ENCODE measurements around the gene TSEN34. TPM values are rescaled to one million over a fixed set of nuclear protein-coding genes. Genes with fewer than 3 reads are reported as not detected.
"Not testable (repeated sequence)": the region's sequence is repeated elsewhere in the genome, so short reads cannot be mapped to it uniquely, and the experiment has no call there.

Gene TSEN34
- total and polyA plus RNA-seq, 12 donors, result 21.5 to 201 (median 88.7) TPM

- no peaks in the 10 kb centered on the region for H3K36me3 ChIP-seq (replicated peaks in 1 of 2)
- no peak overlapping the region for H3K4me3 ChIP-seq
- no peak overlapping the region for H3K27ac ChIP-seq
- WGBS, 4 donors, result 23 to 28% (median 26%) methylated on average over 19 to 25 of the region's 25 CpGs
- intact Hi-C loops (cut with DNase I), result loop anchor here (2.0 to 5.0 kb wide), 2 partner anchors 62 to 64 kb away; no protein-coding TSS in a partner anchor
- peak; percentile 88 to 97 (median 94) for DNase-seq
- peaks cover 6 to 13% of the 10 kb centered on the region in 2 donors for H3K4me1 ChIP-seq (replicated peaks in 1 of 2)
- no peaks in the 10 kb centered on the region for H3K9me3 ChIP-seq (replicated peaks in 1 of 3)
- no peaks in the 10 kb centered on the region for H3K27me3 ChIP-seq
- TF ChIP-seq POLR2A (IDR thresholded peaks at IDR 0.05), result no peak
- peak; percentile 71 to 91 (median 84) for TF ChIP-seq CTCF (IDR thresholded peaks at IDR 0.05)
These were observed 22.8 kb upstream of the TSEN34 start for GRCh38 chr19:54168174-54168917.

GRCh38 chr19:54169149-54169740 lies 21.9 kb upstream of the TSEN34 start:
- Histone ChIP-seq H3K27me3 (no peaks in the 10 kb centered on the region), H3K9me3 (replicated peaks in 1 of 3) (no peaks in the 10 kb centered on the region), H3K36me3 (replicated peaks in 1 of 2) (no peaks in the 10 kb centered on the region), H3K4me1 (replicated peaks in 1 of 2) (peaks cover 6 to 12% of the 10 kb centered on the region in 2 donors), H3K4me3 (no peak overlapping the region), H3K27ac (no peak overlapping the region)
- 79 to 85% (median 81%) methylated on average over 21 of the region's 21 CpGs for WGBS, 4 donors
- intact Hi-C loops (cut with DNase I), result loop anchor here (2.0 to 5.0 kb wide), 2 partner anchors 62 to 63 kb away; no protein-coding TSS in a partner anchor
- TF ChIP-seq POLR2A (IDR thresholded peaks at IDR 0.05) (no peak), CTCF (IDR thresholded peaks at IDR 0.05) (no peak)
- no peak for DNase-seq

- H3K27me3 ChIP-seq; H3K27ac ChIP-seq; intact Hi-C loops (cut with DNase I); H3K4me3 ChIP-seq; DNase-seq; H3K9me3 ChIP-seq (replicated peaks in 1 of 3); H3K36me3 ChIP-seq (replicated peaks in 1 of 2); H3K4me1 ChIP-seq (replicated peaks in 1 of 2): not testable (repeated sequence)
- 68 to 75% (median 72%) methylated on average over 13 to 18 of the region's 23 CpGs for WGBS, 4 donors
These were observed 19.2 kb upstream of the TSEN34 start for GRCh38 chr19:54171736-54172431.

- WGBS, 4 donors, result 13 to 19% (median 15%) methylated on average over 5 to 13 of the region's 13 CpGs
- Histone ChIP-seq H3K9me3 (replicated peaks in 1 of 3) (no peaks in the 10 kb centered on the region), H3K36me3 (replicated peaks in 1 of 2) (peaks cover 0 to 4% of the 10 kb centered on the region in 2 donors), H3K4me3 (no peak within 1 kb of the TSS), H3K27me3 (no peaks in the 10 kb centered on the region), H3K4me1 (replicated peaks in 1 of 2) (peaks cover 6 to 7% of the 10 kb centered on the region in 2 donors), H3K27ac (no peak within 1 kb of the TSS)
- DNase-seq, result no peak
- intact Hi-C loops (cut with DNase I), result no loop called here
- TF ChIP-seq POLR2A (IDR thresholded peaks at IDR 0.05) (no peak), CTCF (IDR thresholded peaks at IDR 0.05) (peak in 2 of 6 experiments; percentile 4 to 11)
These were observed 18.4 kb upstream of the TSEN34 start, which contains the start of gene TMC4 for GRCh38 chr19:54172471-54173358. TSS of gene TMC4 (minus strand) at chr19:54173160. CDS start at chr19:54173117, 43 bp downstream.

All from adrenal gland (tissue), 12 donors.